ENCODE data around the gene GFRA4. TPM values are rescaled to one million over a fixed set of nuclear protein-coding genes. Genes with fewer than 3 reads are reported as not detected.

Gene GFRA4
- total and polyA plus RNA-seq, 2 donors (not counting 3 experiments of a cell fraction or from before 2014, with no cell fraction given), result not detected

- H3K27ac ChIP-seq (ENCODE audit: insufficient read depth, low read depth, low read length), result no peak overlapping the region
- TF ChIP-seq EZH2 (IDR thresholded peaks at IDR 0.05; ENCODE audit: borderline replicate concordance, low read depth, low read length, severe bottlenecking) (no peak), POLR2A (IDR thresholded peaks at IDR 0.05; ENCODE audit: low read depth, low read length) (no peak), POLR2AphosphoS5 (IDR thresholded peaks at IDR 0.05; ENCODE audit: insufficient read depth, low read depth, low read length) (no peak), JUN (IDR thresholded peaks at IDR 0.05; ENCODE audit: borderline replicate concordance, insufficient read depth, insufficient read length, low read depth) (no peak), GATA2 (IDR thresholded peaks at IDR 0.05; ENCODE audit: insufficient read depth, insufficient read length, low read depth, low read length) (no peak), MAX (IDR thresholded peaks at IDR 0.05; ENCODE audit: insufficient read depth, insufficient read length) (no peak), MYC (IDR thresholded peaks at IDR 0.05; ENCODE audit: low read depth, low read length) (no peak), FOS (IDR thresholded peaks at IDR 0.05; ENCODE audit: borderline replicate concordance, insufficient read depth, low read length) (no peak)
- TF ChIP-seq, protein P1, sequence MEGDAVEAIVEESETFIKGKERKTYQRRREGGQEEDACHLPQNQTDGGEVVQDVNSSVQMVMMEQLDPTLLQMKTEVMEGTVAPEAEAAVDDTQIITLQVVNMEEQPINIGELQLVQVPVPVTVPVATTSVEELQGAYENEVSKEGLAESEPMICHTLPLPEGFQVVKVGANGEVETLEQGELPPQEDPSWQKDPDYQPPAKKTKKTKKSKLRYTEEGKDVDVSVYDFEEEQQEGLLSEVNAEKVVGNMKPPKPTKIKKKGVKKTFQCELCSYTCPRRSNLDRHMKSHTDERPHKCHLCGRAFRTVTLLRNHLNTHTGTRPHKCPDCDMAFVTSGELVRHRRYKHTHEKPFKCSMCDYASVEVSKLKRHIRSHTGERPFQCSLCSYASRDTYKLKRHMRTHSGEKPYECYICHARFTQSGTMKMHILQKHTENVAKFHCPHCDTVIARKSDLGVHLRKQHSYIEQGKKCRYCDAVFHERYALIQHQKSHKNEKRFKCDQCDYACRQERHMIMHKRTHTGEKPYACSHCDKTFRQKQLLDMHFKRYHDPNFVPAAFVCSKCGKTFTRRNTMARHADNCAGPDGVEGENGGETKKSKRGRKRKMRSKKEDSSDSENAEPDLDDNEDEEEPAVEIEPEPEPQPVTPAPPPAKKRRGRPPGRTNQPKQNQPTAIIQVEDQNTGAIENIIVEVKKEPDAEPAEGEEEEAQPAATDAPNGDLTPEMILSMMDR (IDR thresholded peaks at IDR 0.05; ENCODE audit: extremely low read depth in 1 of 2, insufficient read depth in 1 of 2, low read depth in 1 of 2, low read length in 2 of 2), result no peak
- H3K4me1 ChIP-seq (ENCODE audit: control insufficient read depth, extremely low read depth, insufficient read depth, low read length), result no peaks in the 10 kb centered on the region
- ChIA-PET POLR2A (no interaction called here), CTCF (interaction anchor here (1.6 to 12.6 kb wide), 3 partner anchors 11 to 18 kb away, joined by 3 to 112 read pairs (median 23); no protein-coding TSS in a partner anchor)
- H3K4me2 ChIP-seq (ENCODE audit: insufficient read depth, low read length), result no peak overlapping the region
- H3K9me3 ChIP-seq (replicated peaks; ENCODE audit: control insufficient read depth, insufficient read depth, low read length), result no peaks in the 10 kb centered on the region
- dilution Hi-C loops (cut with MboI; ENCODE audit: extremely low pct_ligation_motif_present, low sequenced_read_pairs), result no loop called here
- H3K36me3 ChIP-seq (ENCODE audit: control insufficient read depth in 2 of 2, extremely low read depth in 1 of 2, insufficient read depth in 2 of 2, low read length in 2 of 2), result no peaks in the 10 kb centered on the region
- H2AFZ ChIP-seq (ENCODE audit: low read depth, low read length), result no peak overlapping the region
- H3K79me2 ChIP-seq (ENCODE audit: control insufficient read depth, insufficient read depth, low read length), result no peaks in the 10 kb centered on the region
- no peak overlapping the region for H3K9ac ChIP-seq (replicated peaks; ENCODE audit: extremely low read depth, insufficient read depth, low read length)
- intact Hi-C loops (cut with micrococcal nuclease), result no loop called here
- H3K27me3 ChIP-seq (ENCODE audit: control insufficient read depth in 2 of 2, insufficient read depth in 2 of 2, low read length in 2 of 2), result peaks cover 8 to 9% of the 10 kb centered on the region in 2 experiments
- FAIRE-seq (no peak), DNase-seq (ENCODE audit: low read depth, low spot score) (no peak)
- no peak overlapping the region for H3K4me3 ChIP-seq (replicated peaks in 1 of 3; ENCODE audit: insufficient read depth in 1 of 3, low read depth in 1 of 3, low read length in 3 of 3)
- no peaks in the 10 kb centered on the region for H3K9me1 ChIP-seq (replicated peaks; ENCODE audit: control insufficient read depth, extremely low read depth, insufficient read depth, low read length)
- no TSS peak for BruUV-seq (replicated peaks)
- no peaks in the 10 kb centered on the region for H4K20me1 ChIP-seq (replicated peaks; ENCODE audit: control insufficient read depth, extremely low read depth, insufficient read depth, low read length)
Observed at GRCh38 chr20:3691306-3691705, 28.1 kb upstream of the GFRA4 start.

Data from endothelial cell of umbilical vein (primary cell).